ENCODE measurements around the gene HRH3.

DNA sequence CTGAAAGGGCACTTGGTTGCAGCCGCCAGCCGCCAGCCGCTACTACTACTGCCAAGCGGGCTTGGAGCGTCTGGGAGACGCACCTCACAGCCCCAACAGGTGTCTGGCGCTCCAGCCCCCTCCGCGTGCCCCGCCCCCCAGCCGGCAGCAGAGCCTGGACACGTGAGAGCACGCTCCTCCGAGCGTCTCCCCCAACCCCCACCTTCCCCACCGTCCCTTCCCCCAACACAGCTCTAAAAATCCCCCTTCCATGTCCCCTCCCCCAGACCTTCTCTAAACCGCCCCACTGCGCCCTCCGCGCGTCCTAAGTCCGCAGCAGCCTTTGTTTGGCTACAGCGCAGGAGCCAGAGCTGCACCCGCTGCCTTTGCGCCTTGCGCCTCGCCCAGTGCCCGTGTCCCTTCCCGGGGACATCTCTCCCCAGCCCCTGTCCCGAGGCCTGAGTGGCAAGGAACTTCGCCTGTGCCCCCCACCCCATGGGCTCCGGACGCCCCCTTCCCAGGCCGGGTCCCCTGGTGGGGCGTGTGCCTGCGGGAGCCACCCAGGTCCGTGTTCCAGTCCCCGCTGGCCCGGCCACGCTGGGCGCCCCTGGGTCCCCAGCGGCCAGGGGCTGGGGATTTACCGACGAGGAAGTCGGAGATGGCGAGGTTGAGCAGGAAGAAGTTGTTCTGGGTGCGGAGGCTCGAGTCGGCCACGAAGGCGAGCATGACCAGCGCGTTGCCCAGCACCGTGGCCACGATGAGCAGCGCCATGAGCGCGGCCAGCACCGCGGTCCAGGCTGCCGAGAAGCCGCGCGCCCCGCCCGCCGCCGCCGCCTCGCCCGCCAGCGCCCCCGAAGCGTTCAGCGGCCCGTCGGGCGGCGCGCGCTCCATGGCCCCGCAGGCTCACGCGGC is 732 bp downstream of the HRH3 start:
- no peak for TF ChIP-seq EP300 (IDR thresholded peaks at IDR 0.05)
- TF ChIP-seq, protein P1, sequence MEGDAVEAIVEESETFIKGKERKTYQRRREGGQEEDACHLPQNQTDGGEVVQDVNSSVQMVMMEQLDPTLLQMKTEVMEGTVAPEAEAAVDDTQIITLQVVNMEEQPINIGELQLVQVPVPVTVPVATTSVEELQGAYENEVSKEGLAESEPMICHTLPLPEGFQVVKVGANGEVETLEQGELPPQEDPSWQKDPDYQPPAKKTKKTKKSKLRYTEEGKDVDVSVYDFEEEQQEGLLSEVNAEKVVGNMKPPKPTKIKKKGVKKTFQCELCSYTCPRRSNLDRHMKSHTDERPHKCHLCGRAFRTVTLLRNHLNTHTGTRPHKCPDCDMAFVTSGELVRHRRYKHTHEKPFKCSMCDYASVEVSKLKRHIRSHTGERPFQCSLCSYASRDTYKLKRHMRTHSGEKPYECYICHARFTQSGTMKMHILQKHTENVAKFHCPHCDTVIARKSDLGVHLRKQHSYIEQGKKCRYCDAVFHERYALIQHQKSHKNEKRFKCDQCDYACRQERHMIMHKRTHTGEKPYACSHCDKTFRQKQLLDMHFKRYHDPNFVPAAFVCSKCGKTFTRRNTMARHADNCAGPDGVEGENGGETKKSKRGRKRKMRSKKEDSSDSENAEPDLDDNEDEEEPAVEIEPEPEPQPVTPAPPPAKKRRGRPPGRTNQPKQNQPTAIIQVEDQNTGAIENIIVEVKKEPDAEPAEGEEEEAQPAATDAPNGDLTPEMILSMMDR (IDR thresholded peaks at IDR 0.05): no peak
- TF ChIP-seq POLR2A (IDR thresholded peaks at IDR 0.05; ENCODE audit: low read depth): no peak
